A172 (cell line): ENCODE measurements around the gene GNB4. TPM values are rescaled to one million over a fixed set of nuclear protein-coding genes. Genes with fewer than 3 reads are reported as not detected.

Experiments
- DNase-seq: peaks from one replicate; pipeline ENCODE4 v3.0.0-alpha.2; 2015; ENCODE audit warnings: low spot score
- total RNA-seq: library from RNA; depleted of rRNA; stranded (reverse); fragments of >200 nt; shearing (Covaris generic); gene quantifications from 2 replicates; pipeline ENCODE4 v1.2.3, GENCODE V29; 2014; rRNA removed

Gene GNB4
- total RNA-seq, 1 experiment from 2014 or later: 92.5 TPM

- DNase-seq: no peak
These were observed 87.9 kb downstream of the GNB4 start for GRCh38 chr3:179363332-179363731.

GRCh38 chr3:179355996-179356395, 95.3 kb downstream of the GNB4 start:
- no peak for DNase-seq

GRCh38 chr3:179348325-179349013, 102.8 kb downstream of the GNB4 start:
- no peak for DNase-seq

GRCh38 chr3:179347345-179348194, 103.7 kb downstream of the GNB4 start, which contains the start of gene MFN1:
Gene MFN1, plus strand, starts transcription at chr3:179347709. Its CDS starts 1,143 bp downstream, at chr3:179348852.
- peak; percentile 98 for DNase-seq

Other genes with a start within 250 kb of the GNB4 start
- gene KCNMB3, start 200.4 kb downstream of the GNB4 start, total RNA-seq: 2.4 and 3.5 TPM in 2 replicates
- gene ZNF639, start 128.4 kb downstream of the GNB4 start, total RNA-seq: 122 and 145 TPM in 2 replicates
- gene MFN1, start 103.8 kb downstream of the GNB4 start, total RNA-seq: 78.9 and 83.2 TPM in 2 replicates
- gene ACTL6A, start 111.5 kb upstream of the GNB4 start, total RNA-seq: 293 and 321 TPM in 2 replicates
- gene MRPL47, start 153.2 kb upstream of the GNB4 start, total RNA-seq: 184 and 189 TPM in 2 replicates
- 316 and 319 TPM in 2 replicates for gene NDUFB5, start 153.3 kb upstream of the GNB4 start, total RNA-seq
- 13.8 and 16.9 TPM in 2 replicates for gene USP13, start 201.6 kb upstream of the GNB4 start, total RNA-seq